ENCODE results near the gene ABCC3. TPM values are rescaled to one million over a fixed set of nuclear protein-coding genes. Genes with fewer than 3 reads are reported as not detected.
A peak's percentile ranks its signal among the peaks of the same experiment; 100 is the strongest.

Gene ABCC3
- total RNA-seq, 1 donor from 2014 or later = 3.6 TPM

DNA sequence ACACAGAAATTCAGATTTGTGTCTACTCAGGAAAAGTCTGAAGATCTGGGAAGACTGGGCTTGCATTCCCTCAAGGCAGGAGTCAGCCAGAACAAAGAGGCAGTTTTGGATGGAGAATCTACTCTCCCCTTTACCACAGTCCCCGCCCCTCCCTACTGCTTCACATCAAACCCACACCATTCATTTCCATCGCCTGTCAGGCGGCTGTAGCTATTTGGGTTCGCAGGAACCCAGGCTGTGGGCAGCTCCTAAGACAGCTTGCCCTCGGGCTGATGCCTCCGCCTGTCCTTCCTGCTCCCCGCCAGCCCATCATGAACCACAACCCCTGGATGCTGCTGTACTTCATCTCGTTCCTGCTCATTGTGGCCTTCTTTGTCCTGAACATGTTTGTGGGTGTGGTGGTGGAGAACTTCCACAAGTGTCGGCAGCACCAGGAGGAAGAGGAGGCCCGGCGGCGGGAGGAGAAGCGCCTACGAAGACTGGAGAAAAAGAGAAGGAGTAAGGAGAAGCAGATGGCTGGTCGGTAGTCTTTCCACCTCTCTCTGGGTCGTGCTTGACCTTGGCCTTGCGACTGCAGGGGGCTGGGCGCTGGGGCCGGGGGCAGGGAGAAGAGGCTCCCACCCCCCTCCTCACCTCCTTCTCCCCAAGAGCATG lies 27.0 kb upstream of the ABCC3 start:
- DNase-seq (ENCODE audit: low read depth, low spot score) = no peak

GRCh38 chr17:50608700-50609379 lies 25.8 kb upstream of the ABCC3 start:
- DNase-seq (ENCODE audit: low read depth, low spot score) = no peak

GRCh38 chr17:50609380-50610074 lies 25.2 kb upstream of the ABCC3 start:
- no peak for DNase-seq (ENCODE audit: low read depth, low spot score)

DNA sequence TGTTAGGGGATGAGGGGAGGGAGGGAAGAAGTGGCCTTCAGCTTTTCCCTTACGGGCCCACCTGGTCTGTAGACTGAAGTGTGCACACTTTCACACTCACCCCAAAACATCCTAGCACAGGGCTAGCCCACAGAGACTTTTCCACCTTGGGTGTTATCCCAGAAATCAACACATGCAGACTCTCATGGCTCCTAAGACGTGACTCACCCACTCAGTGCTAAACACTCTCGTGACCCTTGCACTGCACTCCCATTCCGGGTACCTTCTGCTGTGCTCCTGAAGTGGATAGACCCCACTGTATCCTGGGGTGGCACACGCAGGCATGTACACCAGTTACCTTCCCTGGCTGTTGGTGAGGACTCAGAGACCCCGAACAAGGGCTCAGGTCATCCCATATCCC lies 23.0 kb upstream of the ABCC3 start:
- no peak for DNase-seq (ENCODE audit: low read depth, low spot score)

- no peak for DNase-seq (ENCODE audit: low read depth, low spot score)
Observed at GRCh38 chr17:50612281-50612680, 22.4 kb upstream of the ABCC3 start.

DNA sequence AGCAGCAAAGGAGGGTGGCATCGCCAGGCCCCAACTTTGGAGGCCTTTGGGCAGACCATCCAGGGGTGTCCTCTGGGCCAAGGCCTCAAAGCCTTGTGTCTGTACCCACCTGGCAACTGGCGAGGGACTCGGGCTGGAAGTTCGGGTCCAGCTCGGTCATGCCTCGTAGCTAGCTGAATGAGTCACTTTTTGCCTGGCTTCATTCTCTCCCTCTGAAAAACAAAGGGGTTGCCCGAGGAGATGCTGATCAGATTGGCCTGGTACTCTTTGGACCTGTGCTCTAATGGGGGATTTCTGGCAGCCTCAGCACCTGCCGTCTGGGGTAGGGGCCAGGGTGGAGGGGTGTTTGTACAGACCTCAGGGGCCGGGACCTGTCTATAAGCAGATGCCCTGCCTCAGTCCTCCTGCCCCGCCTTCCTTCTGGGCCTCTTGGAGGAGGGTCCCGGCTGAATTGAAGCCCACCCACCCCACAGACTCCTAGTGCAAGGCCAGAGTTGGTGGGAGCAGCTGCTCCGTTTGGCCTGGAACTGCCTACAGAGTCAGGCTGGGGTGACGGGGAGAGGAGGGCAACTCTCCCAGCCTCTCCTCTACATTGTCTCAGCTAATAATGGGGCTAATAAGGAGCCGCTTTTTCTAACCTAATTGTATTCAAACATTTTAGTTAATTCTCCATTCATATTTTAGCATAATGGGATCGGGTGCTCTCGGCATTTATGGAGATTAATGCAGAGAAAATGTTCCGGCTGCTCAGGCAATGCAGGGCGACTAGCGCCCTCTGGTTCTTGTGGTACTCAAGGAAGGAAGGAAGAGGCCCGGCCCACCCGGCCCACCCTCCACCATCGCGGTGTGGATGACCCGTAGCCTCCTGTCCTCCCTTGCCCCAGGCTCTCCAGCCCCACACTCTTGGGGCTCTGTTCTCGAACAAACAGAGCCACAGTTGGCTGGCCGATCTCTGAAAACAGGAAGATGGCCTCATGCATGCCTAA lies 21.4 kb upstream of the ABCC3 start:
- no peak for DNase-seq (ENCODE audit: low read depth, low spot score)

- DNase-seq (ENCODE audit: low read depth, low spot score) = no peak
Observed at GRCh38 chr17:50614471-50615051, 20.1 kb upstream of the ABCC3 start.

GRCh38 chr17:50615828-50616227 lies 18.9 kb upstream of the ABCC3 start:
- DNase-seq (ENCODE audit: low read depth, low spot score) = no peak

DNA sequence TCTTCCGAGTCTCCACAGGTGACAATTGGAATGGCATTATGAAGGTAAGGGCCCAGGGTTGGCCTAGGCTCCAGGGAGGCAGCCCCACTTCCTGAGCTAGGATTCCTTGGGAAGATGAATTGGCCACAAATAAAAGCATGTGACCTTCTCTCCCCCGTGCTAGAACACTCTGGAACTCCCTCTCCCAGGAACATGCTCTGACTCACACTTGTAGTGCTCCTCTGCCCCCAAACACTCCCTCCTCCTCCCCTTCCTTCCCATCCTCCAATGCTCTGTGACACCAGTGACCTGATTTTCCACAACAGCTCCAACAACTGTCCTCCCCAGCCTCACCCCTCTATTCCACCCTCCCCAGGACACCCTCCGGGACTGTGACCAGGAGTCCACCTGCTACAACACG lies 16.4 kb upstream of the ABCC3 start:
- no peak for DNase-seq (ENCODE audit: low read depth, low spot score)

GRCh38 chr17:50618941-50619340 lies 15.7 kb upstream of the ABCC3 start:
- no peak for DNase-seq (ENCODE audit: low read depth, low spot score)

- no peak for DNase-seq (ENCODE audit: low read depth, low spot score)
Observed at GRCh38 chr17:50619489-50619888, 15.2 kb upstream of the ABCC3 start.

- no peak for DNase-seq (ENCODE audit: low read depth, low spot score)
Observed at GRCh38 chr17:50620237-50620636, 14.4 kb upstream of the ABCC3 start.

DNA sequence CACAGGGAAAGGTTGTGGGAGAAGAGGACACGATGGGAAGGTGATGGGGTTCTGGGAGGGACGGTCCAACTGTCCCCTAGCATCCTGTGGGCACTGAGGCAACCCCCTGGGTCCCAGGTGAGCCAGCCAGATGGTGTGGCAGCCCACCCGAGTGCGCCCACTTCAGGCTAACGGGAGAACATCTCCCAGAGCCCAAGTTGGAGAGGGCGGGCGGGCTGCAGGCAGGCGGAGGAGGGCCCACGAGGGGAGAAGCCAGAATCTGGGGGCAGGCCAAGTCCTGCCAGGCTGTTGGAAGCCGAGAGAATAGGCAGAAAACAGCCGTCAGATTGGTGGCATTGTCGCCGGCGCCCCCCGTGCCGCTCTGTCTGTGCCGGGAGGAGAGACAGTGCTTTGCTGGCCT lies 13.8 kb upstream of the ABCC3 start:
- DNase-seq (ENCODE audit: low read depth, low spot score) = no peak

- DNase-seq (ENCODE audit: low read depth, low spot score) = no peak
Observed at GRCh38 chr17:50621574-50622031, 13.1 kb upstream of the ABCC3 start.

DNA sequence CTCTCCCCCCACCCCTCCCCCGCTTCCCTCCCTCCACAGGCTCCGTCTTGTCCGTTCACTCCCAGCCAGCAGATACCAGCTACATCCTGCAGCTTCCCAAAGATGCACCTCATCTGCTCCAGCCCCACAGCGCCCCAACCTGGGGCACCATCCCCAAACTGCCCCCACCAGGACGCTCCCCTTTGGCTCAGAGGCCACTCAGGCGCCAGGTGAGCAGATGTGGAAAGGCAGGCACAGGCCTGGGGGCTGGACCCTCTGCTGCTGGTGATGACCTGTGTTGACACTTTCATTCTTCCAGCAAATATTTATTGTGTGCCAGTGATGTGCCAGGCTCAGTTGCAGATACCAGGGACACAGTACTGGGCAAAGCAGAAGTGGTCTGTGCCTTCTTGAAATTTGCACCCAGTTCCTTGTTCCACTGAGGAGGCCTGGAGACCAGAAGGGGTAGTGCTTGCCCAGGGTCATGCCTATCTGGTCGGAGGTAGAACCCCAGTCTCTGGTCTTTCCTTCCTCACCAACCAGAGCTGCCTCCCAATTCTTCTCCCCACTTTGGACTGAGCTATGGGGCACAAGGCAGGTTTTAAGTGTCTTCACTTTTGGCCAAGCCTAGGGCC lies 10.3 kb upstream of the ABCC3 start:
- DNase-seq (ENCODE audit: low read depth, low spot score) = no peak

- DNase-seq (ENCODE audit: low read depth, low spot score) = no peak
Observed at GRCh38 chr17:50625032-50625871, 9.4 kb upstream of the ABCC3 start.

DNA sequence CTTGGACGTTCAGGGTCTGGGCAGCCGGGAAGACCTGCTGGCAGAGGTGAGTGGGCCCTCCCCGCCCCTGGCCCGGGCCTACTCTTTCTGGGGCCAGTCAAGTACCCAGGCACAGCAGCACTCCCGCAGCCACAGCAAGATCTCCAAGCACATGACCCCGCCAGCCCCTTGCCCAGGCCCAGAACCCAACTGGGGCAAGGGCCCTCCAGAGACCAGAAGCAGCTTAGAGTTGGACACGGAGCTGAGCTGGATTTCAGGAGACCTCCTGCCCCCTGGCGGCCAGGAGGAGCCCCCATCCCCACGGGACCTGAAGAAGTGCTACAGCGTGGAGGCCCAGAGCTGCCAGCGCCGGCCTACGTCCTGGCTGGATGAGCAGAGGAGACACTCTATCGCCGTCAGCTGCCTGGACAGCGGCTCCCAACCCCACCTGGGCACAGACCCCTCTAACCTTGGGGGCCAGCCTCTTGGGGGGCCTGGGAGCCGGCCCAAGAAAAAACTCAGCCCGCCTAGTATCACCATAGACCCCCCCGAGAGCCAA lies 8.6 kb upstream of the ABCC3 start:
- DNase-seq (ENCODE audit: low read depth, low spot score) = peak; percentile 60

DNA sequence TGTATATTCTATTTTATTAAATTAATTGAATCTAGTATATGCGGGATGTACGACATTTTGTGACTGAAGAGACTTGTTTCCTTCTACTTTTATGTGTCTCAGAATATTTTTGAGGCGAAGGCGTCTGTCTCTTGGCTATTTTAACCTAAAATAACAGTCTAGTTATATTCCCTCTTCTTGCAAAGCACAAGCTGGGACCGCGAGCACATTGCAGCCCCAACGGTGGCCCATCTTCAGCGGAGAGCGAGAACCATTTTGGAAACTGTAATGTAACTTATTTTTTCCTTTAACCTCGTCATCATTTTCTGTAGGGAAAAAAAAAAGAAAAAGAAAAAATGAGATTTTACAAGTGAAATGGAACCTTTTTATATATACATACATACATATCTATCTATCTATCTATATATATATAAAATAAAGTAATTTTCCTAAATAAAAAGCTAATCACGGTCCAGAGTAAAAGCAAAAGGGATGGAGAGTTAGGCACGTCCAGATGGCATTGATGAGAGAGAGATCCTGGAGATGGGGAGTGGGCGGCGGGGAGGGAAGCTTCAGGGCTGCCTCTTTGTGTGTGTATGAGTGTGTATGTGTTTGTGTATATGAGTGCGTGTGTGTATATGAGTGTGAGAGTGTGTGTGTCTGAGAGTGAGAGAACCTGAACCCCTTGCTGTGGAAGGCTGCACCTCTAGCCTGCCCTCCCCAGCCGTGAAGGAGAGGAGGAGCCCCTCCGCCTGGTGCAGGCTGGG lies 7.5 kb upstream of the ABCC3 start:
- DNase-seq (ENCODE audit: low read depth, low spot score) = no peak

All from pulmonary artery endothelial cell (primary cell).